ENCODE data around the gene RASA3. TPM values are rescaled to one million over a fixed set of nuclear protein-coding genes. Genes with fewer than 3 reads are reported as not detected.
"Not testable (repeated sequence)": the region's sequence is repeated elsewhere in the genome, so short reads cannot be mapped to it uniquely, and the experiment has no call there.

RASA3 gene
- total and polyA plus RNA-seq, 10 of the 15 experiments (the other 5 are each of a cell fraction or from before 2014, with no cell fraction given): 0.79 to 33.9 (median 17.6) TPM

- BruUV-seq (replicated peaks): no TSS peak
- no peak for ATAC-seq
- FAIRE-seq: no peak
- Histone ChIP-seq H4K20me1 (ENCODE audit: control insufficient read depth, insufficient read depth) (no peaks in the 10 kb centered on the region), H3K27ac (ENCODE audit: control insufficient read depth, insufficient read depth) (no peak overlapping the region), H3K79me2 (ENCODE audit: control insufficient read depth, insufficient read depth, low read length) (peaks cover 57% of the 10 kb centered on the region), H3K9ac (ENCODE audit: control insufficient read depth, insufficient read depth, low read length) (no peak overlapping the region), H2AFZ (ENCODE audit: control insufficient read depth, low read depth, low read length) (no peak overlapping the region), H3K4me3 (no peak overlapping the region), H3K4me1 (ENCODE audit: control insufficient read depth, insufficient read depth, low read length) (peaks cover 43% of the 10 kb centered on the region), H3K27me3 (replicated peaks in 1 of 2; ENCODE audit: control insufficient read depth in 2 of 2, insufficient read depth in 2 of 2, low read length in 1 of 2) (no peaks in the 10 kb centered on the region), H3K4me2 (ENCODE audit: control insufficient read depth, insufficient read depth) (no peak overlapping the region), H3K9me3 (replicated peaks; ENCODE audit: control insufficient read depth, insufficient read depth, low read length) (no peaks in the 10 kb centered on the region; the same call in 2 of the 3 replicates), H3K36me3 (ENCODE audit: control insufficient read depth in 2 of 2, insufficient read depth in 2 of 2, low read length in 1 of 2) (no peaks in the 10 kb centered on the region; a peak in 1 of 4 replicates)
- CTCF ChIA-PET: interaction anchor here (1.4 kb wide), 1 partner anchor 59 kb away, joined by 5 read pairs; no protein-coding TSS in a partner anchor
- TF ChIP-seq ZNF24 (IDR thresholded peaks at IDR 0.05): no peak
- TF ChIP-seq SMC3 (IDR thresholded peaks at IDR 0.05; ENCODE audit: borderline replicate concordance, low read length): no peak
- TF ChIP-seq STAT1 (conservative IDR thresholded peaks at IDR 0.05): no peak
- TF ChIP-seq ESRRA (IDR thresholded peaks at IDR 0.05; ENCODE audit: low read length): no peak
- no peak for TF ChIP-seq E2F4 (IDR thresholded peaks at IDR 0.05; ENCODE audit: low read depth, low read length)
- TF ChIP-seq YY1 (IDR thresholded peaks at IDR 0.05; ENCODE audit: low read depth, low read length): no peak
- TF ChIP-seq NFIC (IDR thresholded peaks at IDR 0.05; ENCODE audit: low read depth, low read length): no peak
- TF ChIP-seq TBL1XR1 (IDR thresholded peaks at IDR 0.05; ENCODE audit: low read depth, low read length): no peak
- TF ChIP-seq NR2C2 (IDR thresholded peaks at IDR 0.05; ENCODE audit: borderline replicate concordance, control insufficient read depth, insufficient read length, low read depth): no peak
- SMC1A ChIA-PET (ENCODE audit: uncharacterized antibody, unreplicated experiment): interaction anchor here (0.7 to 1.8 kb wide), 4 partner anchors 18 to 62 kb away, joined by 3 to 9 read pairs (median 4); no protein-coding TSS in a partner anchor
- intact Hi-C loops (cut with micrococcal nuclease; ENCODE audit: unreplicated experiment) (loop anchor here (5.0 kb wide), 1 partner anchor 80 kb away; no protein-coding TSS in a partner anchor), in situ Hi-C loops (cut with MboI) (loop anchor here (5.0 kb wide), 1 partner anchor 60 kb away; no protein-coding TSS in a partner anchor)
- POLR2A ChIA-PET: interaction anchor here (0.6 kb wide), 1 partner anchor 166 kb away, joined by 4 read pairs; no protein-coding TSS in a partner anchor
- 94% methylated on average over 21 of the region's 21 CpGs for WGBS (ENCODE audit: insufficient coverage, insufficient replicate concordance, low lambda C conversion rate, missing lambda C conversion rate)
- DNase-seq (ENCODE audit: low read depth, low spot score): no peak
- RAD21 ChIA-PET (ENCODE audit: unreplicated experiment): no interaction called here
These were observed 5.5 kb downstream of the RASA3 start for GRCh38 chr13:114126789-114127472.

GRCh38 chr13:114126086-114126485 is 6.3 kb downstream of the RASA3 start:
- intact Hi-C loops (cut with micrococcal nuclease; ENCODE audit: unreplicated experiment): loop anchor here (5.0 kb wide), 1 partner anchor 79 kb away; no protein-coding TSS in a partner anchor

More at GRCh38 chr13:114126086-114126485, 6.3 kb downstream of the RASA3 start:
- FAIRE-seq; H3K27ac ChIP-seq (ENCODE audit: control insufficient read depth, insufficient read depth); H4K20me1 ChIP-seq (ENCODE audit: control insufficient read depth, insufficient read depth); BruUV-seq (replicated peaks); H3K27me3 ChIP-seq (replicated peaks in 1 of 2; ENCODE audit: control insufficient read depth in 2 of 2, insufficient read depth in 2 of 2, low read length in 1 of 2); H3K9me3 ChIP-seq (replicated peaks; ENCODE audit: control insufficient read depth, insufficient read depth, low read length); H3K4me3 ChIP-seq; ATAC-seq; H3K9ac ChIP-seq (ENCODE audit: control insufficient read depth, insufficient read depth, low read length); RAD21 ChIA-PET (ENCODE audit: unreplicated experiment); DNase-seq (ENCODE audit: low read depth, low spot score); H3K4me2 ChIP-seq (ENCODE audit: control insufficient read depth, insufficient read depth); POLR2A ChIA-PET; H2AFZ ChIP-seq (ENCODE audit: control insufficient read depth, low read depth, low read length); H3K36me3 ChIP-seq (ENCODE audit: control insufficient read depth in 2 of 2, insufficient read depth in 2 of 2, low read length in 1 of 2): not testable (repeated sequence)
- Histone ChIP-seq H3K79me2 (ENCODE audit: control insufficient read depth, insufficient read depth, low read length) (peaks cover 49% of the 10 kb centered on the region), H3K4me1 (ENCODE audit: control insufficient read depth, insufficient read depth, low read length) (peaks cover 43% of the 10 kb centered on the region)
- in situ Hi-C loops (cut with MboI): loop anchor here (5.0 kb wide), 1 partner anchor 59 kb away; no protein-coding TSS in a partner anchor
- ChIA-PET SMC1A (ENCODE audit: uncharacterized antibody, unreplicated experiment) (interaction anchor here (0.7 to 1.0 kb wide), 4 partner anchors 19 to 61 kb away, joined by 3 to 4 read pairs (median 3); no protein-coding TSS in a partner anchor), CTCF (interaction anchor here (1.4 kb wide), 1 partner anchor 59 kb away, joined by 5 read pairs; no protein-coding TSS in a partner anchor)
- 80% methylated on average over 11 of the region's 14 CpGs for WGBS (ENCODE audit: insufficient coverage, insufficient replicate concordance, low lambda C conversion rate, missing lambda C conversion rate)

All from GM12878 (cell line).